AG04450 (cell line): Measurements from ENCODE around the gene WDR70. TPM values are rescaled to one million over a fixed set of nuclear protein-coding genes. Genes with fewer than 3 reads are reported as not detected.

ENCODE experiments used
- CTCF ChIA-PET: fragments of 300-600, 350-600 bp; formaldehyde crosslinking; extraction: SDS; loops from one replicate; lab custom pipeline; 2022; ENCODE audit warnings: antibody characterized with exemption, inconsistent platforms; lab: Charles Lee
- POLR2A ChIA-PET: fragments of 350-600 bp; formaldehyde crosslinking; extraction: SDS; loops from one replicate; lab custom pipeline; 2021; ENCODE audit warnings: antibody characterized with exemption, inconsistent platforms; lab: Yijun Ruan, JAX
- DNase-seq: peaks from one replicate; pipeline ENCODE4 v3.0.0-alpha.2; 2011; ENCODE audit warnings: low read depth, low spot score
- H3K27ac ChIP-seq: one replicate; pipeline ENCODE4 v1.5.1; 2012; ENCODE audit warnings: low read depth, low read length, control low read depth
- H3K27me3 ChIP-seq: one replicate; pipeline ENCODE4 v1.6.0; 2012; ENCODE audit warnings: low read length; ENCODE audit not compliant: control insufficient read depth, insufficient read depth
- H3K4me3 ChIP-seq: 2 replicates; pipeline ENCODE4 v1.5.1; 2011; ENCODE audit warnings: mild to moderate bottlenecking, low read depth, low read length, control low read depth
- H3K9me3 ChIP-seq: 2 replicates; pipeline ENCODE4 v1.5.1; 2012; ENCODE audit warnings: low read length; ENCODE audit not compliant: control insufficient read depth, insufficient read depth
- polyA plus RNA-seq: library from polyadenylated mRNA; depleted of rRNA; stranded (reverse); fragments of >200 nt; gene quantifications from 2 replicates; pipeline ENCODE4 v1.2.3, GENCODE V29; 2011
- TF ChIP-seq, protein P1 (sequence below): IDR thresholded peaks from 2 replicates; pipeline ENCODE4 v1.5.1; 2011; ENCODE audit warnings: low read depth, low read length, control low read depth, inconsistent platforms

Gene WDR70
- polyA plus RNA-seq, 1 experiment = 38.5 TPM

DNA sequence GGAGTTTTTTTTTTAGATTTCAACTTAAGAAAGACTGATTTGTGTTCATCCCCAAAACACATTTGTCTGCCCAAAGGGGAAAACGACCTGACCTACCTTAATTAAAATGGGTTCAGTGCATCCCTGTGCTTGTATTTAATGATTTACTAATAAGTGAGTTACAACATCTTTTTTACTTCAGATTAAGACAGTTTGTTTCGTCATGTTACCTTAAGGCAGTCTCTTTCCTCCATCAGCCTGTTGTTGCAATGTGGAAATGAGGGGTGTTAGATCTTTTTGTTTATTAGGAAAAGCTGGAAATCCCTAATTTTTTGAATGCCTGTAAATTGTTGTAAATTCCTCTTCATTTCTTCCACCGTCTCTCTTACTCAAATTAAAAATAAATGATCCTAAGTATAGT lies 283.2 kb downstream of the WDR70 start:
- H3K27me3 ChIP-seq = no peaks in the 10 kb centered on the region
- no peak overlapping the region for H3K27ac ChIP-seq
- H3K4me3 ChIP-seq = no peak overlapping the region
- ChIA-PET POLR2A (no interaction called here), CTCF (no interaction called here)
- TF ChIP-seq, protein P1, sequence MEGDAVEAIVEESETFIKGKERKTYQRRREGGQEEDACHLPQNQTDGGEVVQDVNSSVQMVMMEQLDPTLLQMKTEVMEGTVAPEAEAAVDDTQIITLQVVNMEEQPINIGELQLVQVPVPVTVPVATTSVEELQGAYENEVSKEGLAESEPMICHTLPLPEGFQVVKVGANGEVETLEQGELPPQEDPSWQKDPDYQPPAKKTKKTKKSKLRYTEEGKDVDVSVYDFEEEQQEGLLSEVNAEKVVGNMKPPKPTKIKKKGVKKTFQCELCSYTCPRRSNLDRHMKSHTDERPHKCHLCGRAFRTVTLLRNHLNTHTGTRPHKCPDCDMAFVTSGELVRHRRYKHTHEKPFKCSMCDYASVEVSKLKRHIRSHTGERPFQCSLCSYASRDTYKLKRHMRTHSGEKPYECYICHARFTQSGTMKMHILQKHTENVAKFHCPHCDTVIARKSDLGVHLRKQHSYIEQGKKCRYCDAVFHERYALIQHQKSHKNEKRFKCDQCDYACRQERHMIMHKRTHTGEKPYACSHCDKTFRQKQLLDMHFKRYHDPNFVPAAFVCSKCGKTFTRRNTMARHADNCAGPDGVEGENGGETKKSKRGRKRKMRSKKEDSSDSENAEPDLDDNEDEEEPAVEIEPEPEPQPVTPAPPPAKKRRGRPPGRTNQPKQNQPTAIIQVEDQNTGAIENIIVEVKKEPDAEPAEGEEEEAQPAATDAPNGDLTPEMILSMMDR = no peak
- H3K9me3 ChIP-seq = no peaks in the 10 kb centered on the region; the same call in 1 of the 2 replicates
- no peak for DNase-seq

DNA sequence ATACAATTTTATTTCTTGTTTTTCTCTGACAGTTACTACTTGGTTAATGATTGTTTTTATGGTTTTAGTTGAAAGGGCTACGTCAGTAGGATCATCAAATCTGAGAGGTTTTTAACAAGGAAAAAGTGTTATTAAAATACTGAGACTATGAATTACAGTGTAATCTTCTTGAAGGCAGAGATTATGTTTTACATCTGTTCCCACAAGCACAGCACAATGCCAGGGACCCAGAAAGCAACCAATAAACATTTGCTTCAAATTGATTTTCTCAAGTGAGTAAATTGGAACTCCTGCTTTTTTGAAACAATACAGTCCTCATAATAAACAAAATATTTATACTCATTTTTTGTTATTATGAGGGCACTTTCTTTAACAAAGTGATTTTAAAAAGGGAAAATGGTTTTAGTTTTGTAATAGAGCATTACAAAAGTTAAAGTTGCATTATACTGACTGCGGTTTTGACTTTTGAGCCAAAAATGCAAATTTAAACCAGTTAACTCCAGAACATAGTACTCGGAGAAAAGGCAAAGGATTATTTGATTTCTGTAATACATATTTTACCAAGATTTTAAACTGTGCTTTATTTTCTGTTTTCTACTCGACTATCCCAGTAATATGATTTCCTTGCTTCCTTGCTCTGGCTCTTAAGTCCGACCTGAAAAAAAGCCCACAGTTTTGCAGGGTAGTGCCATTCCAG lies 283.8 kb downstream of the WDR70 start:
- H3K9me3 ChIP-seq = no peaks in the 10 kb centered on the region; the same call in 1 of the 2 replicates
- no peak overlapping the region for H3K4me3 ChIP-seq
- TF ChIP-seq, protein P1 = no peak
- POLR2A ChIA-PET = no interaction called here
- DNase-seq = no peak
- no peak overlapping the region for H3K27ac ChIP-seq
- no peaks in the 10 kb centered on the region for H3K27me3 ChIP-seq
- CTCF ChIA-PET = no interaction called here

GRCh38 chr5:37663538-37663937 lies 284.4 kb downstream of the WDR70 start:
- Histone ChIP-seq H3K4me3 (no peak overlapping the region), H3K27ac (no peak overlapping the region), H3K27me3 (no peaks in the 10 kb centered on the region), H3K9me3 (no peaks in the 10 kb centered on the region; the same call in 1 of the 2 replicates)
- ChIA-PET CTCF (no interaction called here), POLR2A (no interaction called here)
- TF ChIP-seq, protein P1 = no peak
- no peak for DNase-seq

DNA sequence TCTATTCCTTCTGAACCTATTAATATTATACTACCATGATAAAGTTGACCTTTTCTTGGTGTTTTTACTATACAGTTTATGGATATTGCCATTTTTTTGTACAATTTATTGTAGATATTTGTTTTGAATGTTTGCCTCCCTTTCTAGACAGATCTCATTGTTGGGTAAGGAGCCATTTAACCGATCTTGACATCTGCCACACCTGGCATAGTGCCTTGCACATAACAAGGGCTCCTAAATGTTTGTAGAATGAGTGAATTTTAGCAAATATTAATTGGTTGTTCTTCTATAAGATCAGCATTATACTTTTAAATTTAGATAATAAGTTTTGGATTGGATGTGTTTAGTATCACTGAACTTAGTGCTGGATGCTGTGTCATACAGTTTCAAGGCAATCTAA lies 285.4 kb downstream of the WDR70 start:
- Histone ChIP-seq H3K9me3 (no peaks in the 10 kb centered on the region; the same call in 1 of the 2 replicates), H3K27ac (no peak overlapping the region), H3K4me3 (no peak overlapping the region), H3K27me3 (no peaks in the 10 kb centered on the region)
- CTCF ChIA-PET = no interaction called here
- POLR2A ChIA-PET = no interaction called here
- no peak for DNase-seq
- TF ChIP-seq, protein P1 = no peak

DNA sequence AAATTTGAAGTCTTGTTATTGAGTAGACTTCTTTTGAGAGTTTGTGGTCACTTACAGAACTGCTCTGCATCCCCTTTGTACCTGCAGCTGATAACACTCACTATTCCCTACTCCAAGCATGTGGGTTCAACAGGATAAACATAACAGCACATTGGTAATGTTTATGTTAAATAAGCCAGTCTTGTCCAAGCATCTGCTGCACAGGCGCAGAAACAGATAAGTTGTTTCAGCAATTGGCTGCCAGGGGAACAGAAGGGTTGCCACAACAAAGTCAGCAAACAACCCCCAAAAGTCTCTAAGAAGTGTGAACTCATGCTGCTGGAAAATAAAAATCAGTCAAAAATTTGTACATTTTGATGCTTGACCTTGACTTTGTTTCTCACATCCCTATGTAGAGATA lies 286.2 kb downstream of the WDR70 start:
- Histone ChIP-seq H3K27ac (no peak overlapping the region), H3K4me3 (no peak overlapping the region), H3K27me3 (no peaks in the 10 kb centered on the region), H3K9me3 (no peaks in the 10 kb centered on the region; the same call in 1 of the 2 replicates)
- TF ChIP-seq, protein P1 = no peak
- CTCF ChIA-PET = no interaction called here
- DNase-seq = peak; percentile 43
- POLR2A ChIA-PET = no interaction called here
